ENCODE measurements around the gene FANCG. TPM values are rescaled to one million over a fixed set of nuclear protein-coding genes. Genes with fewer than 3 reads are reported as not detected.

The FANCG gene
- total RNA-seq, 1 donor from 2014 or later: 14.1 TPM

DNA sequence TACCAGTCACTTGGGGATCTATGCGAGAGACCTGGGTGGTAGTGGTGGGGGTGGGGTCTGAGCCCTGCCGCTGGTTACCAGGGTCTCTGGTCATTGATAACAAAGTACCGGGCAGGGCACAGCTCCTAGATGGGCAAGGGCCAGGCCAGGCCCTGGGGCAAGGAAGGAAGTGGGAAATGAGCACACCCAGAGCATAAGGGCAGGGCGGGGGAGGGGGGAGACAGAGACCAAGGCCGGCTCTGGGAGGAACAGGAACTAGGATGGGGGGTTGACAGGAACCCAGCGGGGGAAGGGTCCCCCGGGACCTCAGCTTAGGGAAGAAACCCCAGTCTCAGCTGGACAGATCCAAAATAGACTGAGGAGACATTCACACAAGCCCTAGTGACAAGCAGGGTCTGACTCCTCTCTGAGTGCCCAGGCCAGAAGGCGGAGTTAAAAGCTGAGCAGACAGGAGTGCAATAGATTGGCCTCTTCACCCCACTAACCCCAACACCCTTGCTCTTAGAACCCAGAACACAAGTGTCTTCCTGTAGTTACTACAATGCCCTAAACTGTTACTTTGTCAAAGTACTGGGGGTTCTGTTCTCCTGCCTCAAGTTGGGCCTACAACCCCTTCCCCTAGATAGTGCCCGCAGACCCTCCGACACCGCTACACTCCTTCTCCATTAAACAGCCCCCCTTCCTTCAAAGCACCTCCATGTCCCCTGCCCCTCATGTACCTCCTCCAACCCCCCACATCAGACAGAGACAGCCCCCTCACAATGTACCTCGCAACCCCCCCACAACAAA, 35.3 kb upstream of the FANCG start:
- FAIRE-seq (no peak), DNase-seq (ENCODE audit: low read depth) (peak; percentile 10)
- H3K4me3 ChIP-seq (ENCODE audit: insufficient read depth, low read depth, low read length): peak overlapping the region; percentile 94
- Mint-ChIP-seq H3K4me3 (ENCODE audit: unreplicated experiment) (peak overlapping the region; percentile 95), H3K36me3 (ENCODE audit: low read depth, unreplicated experiment) (no peaks in the 10 kb centered on the region), H3K27me3 (ENCODE audit: low read depth, unreplicated experiment) (no peaks in the 10 kb centered on the region), H3K4me1 (ENCODE audit: low read depth, unreplicated experiment) (peaks cover 23% of the 10 kb centered on the region), H3K9me3 (ENCODE audit: unreplicated experiment) (no peaks in the 10 kb centered on the region), H3K27ac (ENCODE audit: unreplicated experiment) (peak overlapping the region; percentile 98)
- H3K27me3 ChIP-seq (ENCODE audit: insufficient read depth, low read length): no peaks in the 10 kb centered on the region
- peaks cover 12% of the 10 kb centered on the region for H4K20me1 ChIP-seq (ENCODE audit: insufficient read depth, low read length)
- TF ChIP-seq, protein P1, sequence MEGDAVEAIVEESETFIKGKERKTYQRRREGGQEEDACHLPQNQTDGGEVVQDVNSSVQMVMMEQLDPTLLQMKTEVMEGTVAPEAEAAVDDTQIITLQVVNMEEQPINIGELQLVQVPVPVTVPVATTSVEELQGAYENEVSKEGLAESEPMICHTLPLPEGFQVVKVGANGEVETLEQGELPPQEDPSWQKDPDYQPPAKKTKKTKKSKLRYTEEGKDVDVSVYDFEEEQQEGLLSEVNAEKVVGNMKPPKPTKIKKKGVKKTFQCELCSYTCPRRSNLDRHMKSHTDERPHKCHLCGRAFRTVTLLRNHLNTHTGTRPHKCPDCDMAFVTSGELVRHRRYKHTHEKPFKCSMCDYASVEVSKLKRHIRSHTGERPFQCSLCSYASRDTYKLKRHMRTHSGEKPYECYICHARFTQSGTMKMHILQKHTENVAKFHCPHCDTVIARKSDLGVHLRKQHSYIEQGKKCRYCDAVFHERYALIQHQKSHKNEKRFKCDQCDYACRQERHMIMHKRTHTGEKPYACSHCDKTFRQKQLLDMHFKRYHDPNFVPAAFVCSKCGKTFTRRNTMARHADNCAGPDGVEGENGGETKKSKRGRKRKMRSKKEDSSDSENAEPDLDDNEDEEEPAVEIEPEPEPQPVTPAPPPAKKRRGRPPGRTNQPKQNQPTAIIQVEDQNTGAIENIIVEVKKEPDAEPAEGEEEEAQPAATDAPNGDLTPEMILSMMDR (IDR thresholded peaks at IDR 0.05; ENCODE audit: insufficient read depth, low read depth, low read length): no peak
- TF ChIP-seq EZH2 (IDR thresholded peaks at IDR 0.05; ENCODE audit: insufficient read depth, low read length): no peak
- peak overlapping the region; percentile 64 for H2AFZ ChIP-seq (ENCODE audit: low read depth, low read length)
- H3K36me3 ChIP-seq (ENCODE audit: insufficient read depth, low read length): no peaks in the 10 kb centered on the region
- peak overlapping the region; percentile 90 for H3K27ac ChIP-seq (ENCODE audit: low read depth, low read length)
- peak overlapping the region; percentile 86 for H3K9ac ChIP-seq (ENCODE audit: low read length)
- H3K79me2 ChIP-seq (ENCODE audit: insufficient read depth, low read length): peaks cover 43% of the 10 kb centered on the region
- H3K9me3 ChIP-seq (ENCODE audit: insufficient read depth, low read depth, low read length): no peaks in the 10 kb centered on the region
- H3K4me1 ChIP-seq (ENCODE audit: insufficient read depth, low read length): peaks cover 48% of the 10 kb centered on the region
- H3K4me2 ChIP-seq (ENCODE audit: low read length): peak overlapping the region; percentile 97

DNA sequence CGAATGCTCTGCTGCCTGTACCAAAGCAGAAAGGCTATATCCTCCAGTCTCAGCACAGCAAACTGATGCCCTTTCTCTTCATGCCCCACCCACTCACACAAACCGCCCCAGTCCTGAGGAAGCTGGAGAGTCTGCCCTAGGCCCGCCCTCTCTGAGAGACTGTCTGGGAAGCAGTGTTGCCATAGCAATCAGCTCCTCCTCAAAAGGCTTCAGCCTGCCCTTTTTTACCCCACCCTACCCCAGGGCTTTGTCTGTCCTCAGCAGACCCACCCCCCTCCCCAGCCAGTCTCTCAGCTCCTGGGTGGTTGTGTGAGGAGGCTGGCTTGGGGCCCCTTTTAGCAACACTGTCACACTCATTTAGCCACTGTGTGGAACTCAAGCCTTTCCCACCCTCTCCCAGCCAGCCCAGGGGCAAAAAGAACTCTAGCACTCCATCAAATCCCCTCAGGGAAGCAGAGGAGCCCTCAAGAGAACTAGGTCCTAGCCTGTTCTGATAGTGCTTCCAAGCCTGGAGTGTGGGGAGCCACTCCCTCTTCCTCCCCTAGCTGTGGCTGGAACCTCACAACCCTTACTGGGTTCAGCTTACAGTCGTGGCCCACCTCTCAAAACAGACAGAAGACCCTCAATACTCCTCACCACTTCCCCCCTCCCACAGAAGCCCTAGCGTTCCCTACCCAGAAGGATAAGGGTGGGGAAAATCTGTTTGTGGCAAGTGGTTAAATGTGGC, 34.5 kb upstream of the FANCG start:
- peaks cover 55% of the 10 kb centered on the region for H3K4me1 ChIP-seq (ENCODE audit: insufficient read depth, low read length)

More for the DNA sequence above, 34.5 kb upstream of the FANCG start:
- Histone ChIP-seq H3K27ac (ENCODE audit: low read depth, low read length) (peak overlapping the region; percentile 90), H4K20me1 (ENCODE audit: insufficient read depth, low read length) (peaks cover 20% of the 10 kb centered on the region), H3K36me3 (ENCODE audit: insufficient read depth, low read length) (no peaks in the 10 kb centered on the region), H3K4me2 (ENCODE audit: low read length) (peak overlapping the region; percentile 97), H3K9me3 (ENCODE audit: insufficient read depth, low read depth, low read length) (no peaks in the 10 kb centered on the region), H2AFZ (ENCODE audit: low read depth, low read length) (peak overlapping the region; percentile 64), H3K79me2 (ENCODE audit: insufficient read depth, low read length) (peaks cover 51% of the 10 kb centered on the region), H3K4me3 (ENCODE audit: insufficient read depth, low read depth, low read length) (peak overlapping the region; percentile 94), H3K27me3 (ENCODE audit: insufficient read depth, low read length) (no peaks in the 10 kb centered on the region), H3K9ac (ENCODE audit: low read length) (peak overlapping the region; percentile 86)
- H3K4me1 Mint-ChIP-seq (ENCODE audit: low read depth, unreplicated experiment): peaks cover 29% of the 10 kb centered on the region
- H3K9me3 Mint-ChIP-seq (ENCODE audit: unreplicated experiment): no peaks in the 10 kb centered on the region
- DNase-seq (ENCODE audit: low read depth) (peak; percentile 96), FAIRE-seq (peak; percentile 86)
- no peaks in the 10 kb centered on the region for H3K36me3 Mint-ChIP-seq (ENCODE audit: low read depth, unreplicated experiment)
- H3K27me3 Mint-ChIP-seq (ENCODE audit: low read depth, unreplicated experiment): no peaks in the 10 kb centered on the region
- peak overlapping the region; percentile 95 for H3K4me3 Mint-ChIP-seq (ENCODE audit: unreplicated experiment)
- H3K27ac Mint-ChIP-seq (ENCODE audit: unreplicated experiment): peak overlapping the region; percentile 98
- TF ChIP-seq EZH2 (IDR thresholded peaks at IDR 0.05; ENCODE audit: insufficient read depth, low read length): no peak
- TF ChIP-seq, protein P1 (IDR thresholded peaks at IDR 0.05; ENCODE audit: insufficient read depth, low read depth, low read length): no peak

Data from astrocyte (in vitro differentiated cells and primary cell).